HG02943 (cell line): ENCODE data around the gene APOBEC3G.
"Not testable (repeated sequence)": the region's sequence is repeated elsewhere in the genome, so short reads cannot be mapped to it uniquely, and the experiment has no call there.

ENCODE experiments used
- ATAC-seq: cut with Tn5 transposase; IDR thresholded peaks from one replicate; pipeline ENCODE4 v1.9.1; 2021; ENCODE audit warnings: mild to moderate bottlenecking, low read depth, moderate library complexity; ENCODE audit not compliant: unreplicated experiment

The APOBEC3G gene

GRCh38 chr22:39077026-39077840, at the start of gene APOBEC3G:
TSS of gene APOBEC3G (plus strand) at chr22:39077275. CDS start at chr22:39077362, 87 bp downstream.
- peak; percentile 62 for ATAC-seq

GRCh38 chr22:39027717-39028116, 49.4 kb upstream of the APOBEC3G start:
- no peak for ATAC-seq

- ATAC-seq: no peak
Observed at GRCh38 chr22:39028281-39028680, 48.8 kb upstream of the APOBEC3G start.

- no peak for ATAC-seq
Observed at GRCh38 chr22:39029227-39029626, 47.8 kb upstream of the APOBEC3G start.

GRCh38 chr22:39030705-39031104, 46.4 kb upstream of the APOBEC3G start:
- no peak for ATAC-seq

GRCh38 chr22:39031434-39032295, 45.4 kb upstream of the APOBEC3G start:
- ATAC-seq: not testable (repeated sequence)

- not testable (repeated sequence) for ATAC-seq
Observed at GRCh38 chr22:39037071-39037470, 40.0 kb upstream of the APOBEC3G start.

GRCh38 chr22:39039306-39040126, 37.6 kb upstream of the APOBEC3G start:
- ATAC-seq: no peak

GRCh38 chr22:39040155-39040537, 36.9 kb upstream of the APOBEC3G start:
- ATAC-seq: peak; percentile 16

GRCh38 chr22:39040538-39041296, 36.4 kb upstream of the APOBEC3G start, which contains the start of gene APOBEC3F:
TSS of gene APOBEC3F (plus strand) at chr22:39040864. CDS start at chr22:39040961, 97 bp downstream.
- peak; percentile 76 for ATAC-seq

GRCh38 chr22:39041908-39042307, 35.2 kb upstream of the APOBEC3G start:
- no peak for ATAC-seq

GRCh38 chr22:39043063-39043462, 34.0 kb upstream of the APOBEC3G start:
- not testable (repeated sequence) for ATAC-seq

- not testable (repeated sequence) for ATAC-seq
Observed at GRCh38 chr22:39045136-39045535, 31.9 kb upstream of the APOBEC3G start.

- not testable (repeated sequence) for ATAC-seq
Observed at GRCh38 chr22:39049486-39049885, 27.6 kb upstream of the APOBEC3G start.

GRCh38 chr22:39051844-39052495, 25.1 kb upstream of the APOBEC3G start:
- ATAC-seq: not testable (repeated sequence)

GRCh38 chr22:39055658-39056057, 21.4 kb upstream of the APOBEC3G start:
- ATAC-seq: no peak

GRCh38 chr22:39061290-39061689, 15.8 kb upstream of the APOBEC3G start:
- not testable (repeated sequence) for ATAC-seq

- ATAC-seq: not testable (repeated sequence)
Observed at GRCh38 chr22:39061951-39062350, 15.1 kb upstream of the APOBEC3G start.

- ATAC-seq: not testable (repeated sequence)
Observed at GRCh38 chr22:39063904-39064303, 13.2 kb upstream of the APOBEC3G start.
